NB4 (cell line): ENCODE measurements around the gene POU6F2.

Experiments used
- MAX ChIP-seq: IDR thresholded peaks from 2 replicates; pipeline ENCODE4 v1.6.1; 2011; ENCODE audit warnings: low read depth, low read length
- TF ChIP-seq, protein P1 (sequence below): IDR thresholded peaks from one replicate; pipeline ENCODE4 v1.5.1; 2012; ENCODE audit warnings: low read depth, low read length

- TF ChIP-seq, protein P1, sequence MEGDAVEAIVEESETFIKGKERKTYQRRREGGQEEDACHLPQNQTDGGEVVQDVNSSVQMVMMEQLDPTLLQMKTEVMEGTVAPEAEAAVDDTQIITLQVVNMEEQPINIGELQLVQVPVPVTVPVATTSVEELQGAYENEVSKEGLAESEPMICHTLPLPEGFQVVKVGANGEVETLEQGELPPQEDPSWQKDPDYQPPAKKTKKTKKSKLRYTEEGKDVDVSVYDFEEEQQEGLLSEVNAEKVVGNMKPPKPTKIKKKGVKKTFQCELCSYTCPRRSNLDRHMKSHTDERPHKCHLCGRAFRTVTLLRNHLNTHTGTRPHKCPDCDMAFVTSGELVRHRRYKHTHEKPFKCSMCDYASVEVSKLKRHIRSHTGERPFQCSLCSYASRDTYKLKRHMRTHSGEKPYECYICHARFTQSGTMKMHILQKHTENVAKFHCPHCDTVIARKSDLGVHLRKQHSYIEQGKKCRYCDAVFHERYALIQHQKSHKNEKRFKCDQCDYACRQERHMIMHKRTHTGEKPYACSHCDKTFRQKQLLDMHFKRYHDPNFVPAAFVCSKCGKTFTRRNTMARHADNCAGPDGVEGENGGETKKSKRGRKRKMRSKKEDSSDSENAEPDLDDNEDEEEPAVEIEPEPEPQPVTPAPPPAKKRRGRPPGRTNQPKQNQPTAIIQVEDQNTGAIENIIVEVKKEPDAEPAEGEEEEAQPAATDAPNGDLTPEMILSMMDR: no peak
- no peak for TF ChIP-seq MAX
These were observed 15.7 kb upstream of the POU6F2 start for GRCh38 chr7:38962028-38962427.
